ENCODE data around the gene CDKN1C. TPM values are rescaled to one million over a fixed set of nuclear protein-coding genes. Genes with fewer than 3 reads are reported as not detected.

CDKN1C gene
- total and polyA plus RNA-seq, 2 of the 8 experiments (the other 6 are each of a cell fraction or from before 2014, with no cell fraction given): 12.8 to 14.1 TPM

- no peak for TF ChIP-seq CHD7 (IDR thresholded peaks at IDR 0.05; ENCODE audit: insufficient replicate concordance, low read length)
- TF ChIP-seq EP300 (IDR thresholded peaks at IDR 0.05; ENCODE audit: borderline replicate concordance in 1 of 2, low read depth in 2 of 2, low read length in 2 of 2): no peak
- no peak for TF ChIP-seq SIN3A (conservative IDR thresholded peaks at IDR 0.05 in 1 of 2, IDR thresholded peaks at IDR 0.05 in 1 of 2; ENCODE audit: low read depth in 1 of 2, low read length in 2 of 2)
- TF ChIP-seq HDAC2 (IDR thresholded peaks at IDR 0.05; ENCODE audit: borderline replicate concordance in 1 of 2, low read depth in 2 of 2, low read length in 2 of 2): no peak
- TF ChIP-seq USF2 (IDR thresholded peaks at IDR 0.05; ENCODE audit: low read length): no peak
- no peak for TF ChIP-seq RAD21 (IDR thresholded peaks at IDR 0.05 in 1 of 2, conservative IDR thresholded peaks at IDR 0.05 in 1 of 2; ENCODE audit: low read depth in 2 of 2, low read length in 2 of 2)
- TF ChIP-seq ASH2L (IDR thresholded peaks at IDR 0.05; ENCODE audit: low read length): no peak
- TF ChIP-seq BACH1 (IDR thresholded peaks at IDR 0.05; ENCODE audit: low read length): no peak
- no peak for TF ChIP-seq CBX8 (IDR thresholded peaks at IDR 0.05; ENCODE audit: borderline replicate concordance, low read depth, low read length)
These were observed 25.9 kb downstream of the CDKN1C start (continued) for GRCh38 chr11:2859699-2860037.

Data from H1 (cell line).